ENCODE results near the gene NOS1AP.

NOS1AP gene

DNA sequence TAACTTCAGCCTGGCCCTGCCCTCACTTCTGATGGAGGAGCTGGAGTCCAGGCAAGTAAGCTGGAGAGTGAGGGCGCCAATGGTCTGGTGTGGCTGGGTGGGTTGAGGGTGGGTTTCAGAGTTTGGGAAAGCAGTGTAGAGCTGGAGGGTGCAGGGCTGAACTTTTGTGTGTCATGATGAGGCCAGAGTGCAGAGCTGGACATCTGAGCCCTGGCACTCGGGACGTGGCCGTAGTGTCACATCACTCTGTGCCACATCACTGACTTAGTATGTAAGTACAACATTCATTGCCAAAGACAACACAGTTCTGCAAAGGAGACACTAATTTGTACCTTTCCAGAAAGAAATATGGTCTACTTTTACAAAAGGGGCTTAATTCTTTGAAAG lies 291.4 kb downstream of the NOS1AP start:
- no peak overlapping the region for H2BK120ac ChIP-seq (ENCODE audit: low read depth, low read length)
- no peak overlapping the region for H2AFZ ChIP-seq (ENCODE audit: low read depth, low read length)
- H3K4me2 ChIP-seq (ENCODE audit: low read length, poor library complexity, severe bottlenecking), result no peak overlapping the region
- H3K4me1 ChIP-seq (ENCODE audit: control insufficient read depth, insufficient read depth, low read depth, low read length), result peaks cover 9% of the 10 kb centered on the region
- H2BK15ac ChIP-seq (ENCODE audit: low read depth, poor library complexity, severe bottlenecking), result no peak overlapping the region
- H3K23ac ChIP-seq (ENCODE audit: low read length in 2 of 2), result no peak overlapping the region
- H3K79me1 ChIP-seq (replicated peaks; ENCODE audit: low read length, poor library complexity, severe bottlenecking), result no peaks in the 10 kb centered on the region
- H2BK12ac ChIP-seq (ENCODE audit: low read length in 2 of 2), result no peak overlapping the region
- no peak overlapping the region for H4K8ac ChIP-seq (ENCODE audit: low read length)
- H3K9me3 ChIP-seq (ENCODE audit: control insufficient read depth, low read length), result no peaks in the 10 kb centered on the region
- H2AK5ac ChIP-seq (ENCODE audit: low read length, severe bottlenecking), result no peak overlapping the region
- H4K91ac ChIP-seq (ENCODE audit: low read length), result no peak overlapping the region
- no peak overlapping the region for H3K14ac ChIP-seq (ENCODE audit: low read length in 2 of 2)
- no peak overlapping the region for H3K9ac ChIP-seq (ENCODE audit: low read length)
- no peak overlapping the region for H3K27ac ChIP-seq (ENCODE audit: low read length, poor library complexity, severe bottlenecking)
- H2BK5ac ChIP-seq (ENCODE audit: low read depth, low read length, poor library complexity, severe bottlenecking), result no peak overlapping the region
- no peak overlapping the region for H3K18ac ChIP-seq (ENCODE audit: low read depth in 1 of 2, low read length in 2 of 2)
- peaks cover 0 to 29% of the 10 kb centered on the region in 2 experiments for H3K27me3 ChIP-seq (ENCODE audit: control insufficient read depth in 1 of 2, insufficient read depth in 1 of 2, low read length in 2 of 2)
- no peak overlapping the region for H3K4me3 ChIP-seq (ENCODE audit: insufficient read depth in 1 of 2, low read depth in 1 of 2, low read length in 2 of 2)
- WGBS, result 100% methylated on average over 1 of the region's 4 CpGs
- H3K4ac ChIP-seq (ENCODE audit: low read depth in 1 of 2, low read length in 2 of 2), result no peak overlapping the region
- no peak for DNase-seq
- H3K36me3 ChIP-seq (ENCODE audit: control insufficient read depth in 1 of 2, insufficient read depth in 2 of 2, low read depth in 1 of 2, low read length in 2 of 2), result peaks cover 0 to 10% of the 10 kb centered on the region in 2 experiments

DNA sequence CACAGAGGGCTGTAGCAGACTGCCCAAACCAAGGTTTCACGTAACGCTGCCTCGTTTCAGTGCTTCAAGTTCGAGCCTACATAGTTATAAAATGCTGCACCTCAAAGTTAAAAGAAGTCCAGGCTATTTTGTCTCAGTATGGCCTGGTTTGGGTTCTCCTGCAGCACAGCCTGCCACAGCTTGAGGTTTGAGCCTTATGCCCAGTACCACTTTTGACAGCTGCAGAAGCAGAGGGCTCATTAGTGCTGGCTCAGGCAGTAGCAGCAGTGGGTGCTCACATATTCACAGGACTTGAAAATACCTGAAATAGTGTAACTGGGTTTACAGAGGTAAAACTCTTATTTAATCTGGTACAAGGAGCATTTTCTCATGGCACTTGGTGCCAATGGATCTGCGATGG lies 291.9 kb downstream of the NOS1AP start:
- Histone ChIP-seq H3K18ac (ENCODE audit: low read depth in 1 of 2, low read length in 2 of 2) (no peak overlapping the region), H3K9ac (ENCODE audit: low read length) (no peak overlapping the region)

DNA sequence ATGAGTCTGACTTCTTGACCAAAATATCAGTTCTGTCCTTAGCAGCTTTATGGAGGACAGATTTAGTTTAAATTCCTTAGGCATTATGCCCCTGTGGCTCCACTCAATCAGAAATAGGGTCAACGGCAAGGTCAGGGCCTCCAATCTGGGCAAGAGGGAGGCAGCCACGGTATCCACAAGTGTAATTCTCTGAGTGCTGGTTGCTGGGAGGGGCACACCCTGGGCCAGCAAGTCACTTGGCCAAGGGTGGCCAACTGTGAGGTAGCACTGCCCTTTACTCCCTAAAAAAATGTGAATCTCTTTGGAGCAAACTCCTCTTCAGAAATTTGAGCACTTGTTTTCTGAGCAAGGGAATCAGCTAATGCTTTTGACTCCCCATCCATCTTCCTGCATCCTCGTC lies 294.3 kb downstream of the NOS1AP start:
- Histone ChIP-seq H3K36me3 (ENCODE audit: control insufficient read depth in 1 of 2, insufficient read depth in 2 of 2, low read depth in 1 of 2, low read length in 2 of 2) (peaks cover 0 to 14% of the 10 kb centered on the region in 2 experiments), H3K9ac (ENCODE audit: low read length) (no peak overlapping the region), H2BK120ac (ENCODE audit: low read depth, low read length) (no peak overlapping the region), H3K14ac (ENCODE audit: low read length in 2 of 2) (no peak overlapping the region), H2AK5ac (ENCODE audit: low read length, severe bottlenecking) (no peak overlapping the region), H3K27ac (ENCODE audit: low read length, poor library complexity, severe bottlenecking) (no peak overlapping the region), H2BK15ac (ENCODE audit: low read depth, poor library complexity, severe bottlenecking) (no peak overlapping the region), H2AFZ (ENCODE audit: low read depth, low read length) (no peak overlapping the region), H4K8ac (ENCODE audit: low read length) (no peak overlapping the region), H3K4me2 (ENCODE audit: low read length, poor library complexity, severe bottlenecking) (no peak overlapping the region), H3K27me3 (ENCODE audit: control insufficient read depth in 1 of 2, insufficient read depth in 1 of 2, low read length in 2 of 2) (peaks cover 0 to 42% of the 10 kb centered on the region in 2 experiments), H4K91ac (ENCODE audit: low read length) (no peak overlapping the region), H3K4me3 (ENCODE audit: insufficient read depth in 1 of 2, low read depth in 1 of 2, low read length in 2 of 2) (no peak overlapping the region), H2BK5ac (ENCODE audit: low read depth, low read length, poor library complexity, severe bottlenecking) (no peak overlapping the region), H3K4ac (ENCODE audit: low read depth in 1 of 2, low read length in 2 of 2) (no peak overlapping the region), H3K23ac (ENCODE audit: low read length in 2 of 2) (no peak overlapping the region), H3K4me1 (ENCODE audit: control insufficient read depth, insufficient read depth, low read depth, low read length) (peaks cover 9% of the 10 kb centered on the region), H3K9me3 (ENCODE audit: control insufficient read depth, low read length) (no peaks in the 10 kb centered on the region), H3K79me1 (replicated peaks; ENCODE audit: low read length, poor library complexity, severe bottlenecking) (no peaks in the 10 kb centered on the region), H2BK12ac (ENCODE audit: low read length in 2 of 2) (no peak overlapping the region), H3K18ac (ENCODE audit: low read depth in 1 of 2, low read length in 2 of 2) (no peak overlapping the region)
- DNase-seq, result no peak
- 83% methylated on average over 3 of the region's 3 CpGs for WGBS

More for the DNA sequence above, 291.9 kb downstream of the NOS1AP start:
- H3K79me1 ChIP-seq (replicated peaks; ENCODE audit: low read length, poor library complexity, severe bottlenecking), result no peaks in the 10 kb centered on the region
- no peak overlapping the region for H2BK5ac ChIP-seq (ENCODE audit: low read depth, low read length, poor library complexity, severe bottlenecking)
- no peaks in the 10 kb centered on the region for H3K9me3 ChIP-seq (ENCODE audit: control insufficient read depth, low read length)
- no peak overlapping the region for H3K4me3 ChIP-seq (ENCODE audit: insufficient read depth in 1 of 2, low read depth in 1 of 2, low read length in 2 of 2)
- H3K23ac ChIP-seq (ENCODE audit: low read length in 2 of 2), result no peak overlapping the region
- peaks cover 0 to 34% of the 10 kb centered on the region in 2 experiments for H3K27me3 ChIP-seq (ENCODE audit: control insufficient read depth in 1 of 2, insufficient read depth in 1 of 2, low read length in 2 of 2)
- no peak overlapping the region for H3K4me2 ChIP-seq (ENCODE audit: low read length, poor library complexity, severe bottlenecking)
- peaks cover 0 to 10% of the 10 kb centered on the region in 2 experiments for H3K36me3 ChIP-seq (ENCODE audit: control insufficient read depth in 1 of 2, insufficient read depth in 2 of 2, low read depth in 1 of 2, low read length in 2 of 2)
- H2BK12ac ChIP-seq (ENCODE audit: low read length in 2 of 2), result no peak overlapping the region
- DNase-seq, result no peak
- H4K8ac ChIP-seq (ENCODE audit: low read length), result no peak overlapping the region
- H2BK120ac ChIP-seq (ENCODE audit: low read depth, low read length), result no peak overlapping the region
- no peak overlapping the region for H2AFZ ChIP-seq (ENCODE audit: low read depth, low read length)
- H3K14ac ChIP-seq (ENCODE audit: low read length in 2 of 2), result no peak overlapping the region
- no peak overlapping the region for H2BK15ac ChIP-seq (ENCODE audit: low read depth, poor library complexity, severe bottlenecking)
- H3K27ac ChIP-seq (ENCODE audit: low read length, poor library complexity, severe bottlenecking), result no peak overlapping the region
- H2AK5ac ChIP-seq (ENCODE audit: low read length, severe bottlenecking), result no peak overlapping the region
- 96% methylated on average over 5 of the region's 5 CpGs for WGBS
- H4K91ac ChIP-seq (ENCODE audit: low read length), result no peak overlapping the region
- H3K4ac ChIP-seq (ENCODE audit: low read depth in 1 of 2, low read length in 2 of 2), result no peak overlapping the region
- peaks cover 9% of the 10 kb centered on the region for H3K4me1 ChIP-seq (ENCODE audit: control insufficient read depth, insufficient read depth, low read depth, low read length)

DNA sequence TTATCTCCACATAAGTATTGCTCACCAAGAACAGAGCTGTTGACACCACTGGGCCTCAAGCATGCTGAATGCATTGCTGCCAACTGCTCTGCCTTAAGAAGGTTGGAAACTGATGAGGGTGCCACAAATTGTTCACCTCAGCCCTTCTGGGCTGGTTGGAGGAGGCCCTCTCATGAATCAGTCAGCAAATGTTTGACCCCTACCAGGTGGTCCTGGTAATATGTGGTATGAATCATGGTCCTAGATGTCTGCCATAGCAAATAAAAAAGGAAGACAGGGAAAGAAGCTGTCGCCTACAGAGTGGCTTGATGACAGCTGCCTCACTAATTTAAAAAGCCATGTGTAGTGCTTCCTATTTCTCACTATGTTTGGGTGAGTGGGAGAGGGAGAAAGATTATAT lies 295.0 kb downstream of the NOS1AP start:
- Histone ChIP-seq H3K27ac (ENCODE audit: low read length, poor library complexity, severe bottlenecking) (no peak overlapping the region), H3K36me3 (ENCODE audit: control insufficient read depth in 1 of 2, insufficient read depth in 2 of 2, low read depth in 1 of 2, low read length in 2 of 2) (peaks cover 0 to 14% of the 10 kb centered on the region in 2 experiments), H4K91ac (ENCODE audit: low read length) (no peak overlapping the region), H2BK120ac (ENCODE audit: low read depth, low read length) (no peak overlapping the region), H3K18ac (ENCODE audit: low read depth in 1 of 2, low read length in 2 of 2) (no peak overlapping the region), H2BK5ac (ENCODE audit: low read depth, low read length, poor library complexity, severe bottlenecking) (no peak overlapping the region), H2BK12ac (ENCODE audit: low read length in 2 of 2) (no peak overlapping the region), H3K79me1 (replicated peaks; ENCODE audit: low read length, poor library complexity, severe bottlenecking) (no peaks in the 10 kb centered on the region), H3K23ac (ENCODE audit: low read length in 2 of 2) (no peak overlapping the region), H2BK15ac (ENCODE audit: low read depth, poor library complexity, severe bottlenecking) (no peak overlapping the region), H3K4ac (ENCODE audit: low read depth in 1 of 2, low read length in 2 of 2) (no peak overlapping the region), H2AFZ (ENCODE audit: low read depth, low read length) (no peak overlapping the region), H3K14ac (ENCODE audit: low read length in 2 of 2) (no peak overlapping the region), H3K9ac (ENCODE audit: low read length) (no peak overlapping the region), H3K4me3 (ENCODE audit: insufficient read depth in 1 of 2, low read depth in 1 of 2, low read length in 2 of 2) (no peak overlapping the region), H3K27me3 (ENCODE audit: control insufficient read depth in 1 of 2, insufficient read depth in 1 of 2, low read length in 2 of 2) (peaks cover 0 to 48% of the 10 kb centered on the region in 2 experiments), H4K8ac (ENCODE audit: low read length) (no peak overlapping the region), H3K4me1 (ENCODE audit: control insufficient read depth, insufficient read depth, low read depth, low read length) (peaks cover 9% of the 10 kb centered on the region), H3K9me3 (ENCODE audit: control insufficient read depth, low read length) (no peaks in the 10 kb centered on the region), H3K4me2 (ENCODE audit: low read length, poor library complexity, severe bottlenecking) (no peak overlapping the region), H2AK5ac (ENCODE audit: low read length, severe bottlenecking) (no peak overlapping the region)
- no peak for DNase-seq
- 88% methylated on average over 1 of the region's 1 CpG for WGBS
